Measurements from ENCODE around the gene CDC37L1. TPM values are rescaled to one million over a fixed set of nuclear protein-coding genes. Genes with fewer than 3 reads are reported as not detected.

The CDC37L1 gene
- polyA plus RNA-seq, 1 of the 3 experiments (the other 2 are of a cell fraction), result 6.5 TPM

- H2AFZ ChIP-seq (ENCODE audit: low read depth), result no peak overlapping the region
- H3K36me3 ChIP-seq (replicated peaks in 1 of 2; ENCODE audit: control insufficient read depth in 1 of 2, insufficient read depth in 2 of 2, low read length in 1 of 2), result no peaks in the 10 kb centered on the region
- no peaks in the 10 kb centered on the region for H3K9me2 ChIP-seq
- H3K4me3 ChIP-seq (ENCODE audit: low read depth in 2 of 2, low read length in 1 of 2), result no peak overlapping the region
- POLR2A ChIA-PET, result no interaction called here
- CTCF ChIA-PET, result interaction anchor here (0.8 kb wide), 1 partner anchor 12 kb away, joined by 3 read pairs; no protein-coding TSS in a partner anchor
- peaks cover 0 to 20% of the 10 kb centered on the region in 2 experiments; a peak in 3 of 4 replicates for H3K4me1 ChIP-seq (ENCODE audit: control insufficient read depth in 1 of 2, insufficient read depth in 2 of 2, low read depth in 1 of 2, low read length in 1 of 2)
- no peaks in the 10 kb centered on the region for H3K27me3 ChIP-seq (ENCODE audit: insufficient read depth)
- no peaks in the 10 kb centered on the region for H3K9me3 ChIP-seq
- WGBS (ENCODE audit: low lambda C conversion rate), result 83% methylated on average over 2 of the region's 2 CpGs
- no peak overlapping the region for H3K27ac ChIP-seq (ENCODE audit: low read depth in 2 of 2, low read length in 1 of 2)
- no peak overlapping the region for H3K9ac ChIP-seq
- H3K79me2 ChIP-seq (ENCODE audit: insufficient read depth), result 0 out of 2 replicates have a peak, but pooled peaks cover 5% of the 10 kb centered on the region
- H4K20me1 ChIP-seq (ENCODE audit: insufficient read depth), result no peaks in the 10 kb centered on the region
- TF ChIP-seq GATA2 (CRISPR knock-in tag; IDR thresholded peaks at IDR 0.05), result no peak
- no peak for TF ChIP-seq RFX5 (IDR thresholded peaks at IDR 0.05; ENCODE audit: low read length)
- no peak for TF ChIP-seq TCF12 (IDR thresholded peaks at IDR 0.05)
- TF ChIP-seq ELF1 (IDR thresholded peaks at IDR 0.05), result no peak
- TF ChIP-seq POLR2AphosphoS5 (IDR thresholded peaks at IDR 0.05; ENCODE audit: low read depth, low read length), result no peak
- TF ChIP-seq FOXJ3 (CRISPR knock-in tag; IDR thresholded peaks at IDR 0.05), result no peak
- no peak for TF ChIP-seq RCOR1 (IDR thresholded peaks at IDR 0.05; ENCODE audit: low read length)
- TF ChIP-seq IRF3 (IDR thresholded peaks at IDR 0.05; ENCODE audit: low read depth, low read length), result no peak
- TF ChIP-seq EZH2phosphoT487 (IDR thresholded peaks at IDR 0.05; ENCODE audit: borderline replicate concordance, low read depth), result no peak
- no peak for TF ChIP-seq SMC3 (IDR thresholded peaks at IDR 0.05; ENCODE audit: low read depth, low read length)
- TF ChIP-seq TAF1 (IDR thresholded peaks at IDR 0.05; ENCODE audit: borderline replicate concordance, low read depth, low read length), result no peak
- no peak for TF ChIP-seq YY1 (IDR thresholded peaks at IDR 0.05; ENCODE audit: low read depth)
- TF ChIP-seq FOSL2 (IDR thresholded peaks at IDR 0.05; ENCODE audit: borderline replicate concordance, low read depth), result no peak
- TF ChIP-seq PBX3 (IDR thresholded peaks at IDR 0.05), result no peak
- no peak for TF ChIP-seq SIN3A (IDR thresholded peaks at IDR 0.05; ENCODE audit: borderline replicate concordance, low read depth, low read length)
- DNase-seq, result no peak
- no peak overlapping the region for H3K4me2 ChIP-seq
- H3F3A ChIP-seq (replicated peaks; ENCODE audit: insufficient read depth), result peaks cover 4% of the 10 kb centered on the region
Measured at GRCh38 chr9:4668604-4669003, 10.8 kb upstream of the CDC37L1 start.

GRCh38 chr9:4669890-4670289 lies 9.5 kb upstream of the CDC37L1 start:
- ChIA-PET POLR2A (no interaction called here), CTCF (interaction anchor here (1.1 kb wide), 1 partner anchor 93 kb away, joined by 3 read pairs; no protein-coding TSS in a partner anchor)
- Histone ChIP-seq H3K9ac (no peak overlapping the region), H3K4me1 (ENCODE audit: control insufficient read depth in 1 of 2, insufficient read depth in 2 of 2, low read depth in 1 of 2, low read length in 1 of 2) (peaks cover 0 to 11% of the 10 kb centered on the region in 2 experiments; a peak in 3 of 4 replicates), H2AFZ (ENCODE audit: low read depth) (no peak overlapping the region), H3K9me2 (no peaks in the 10 kb centered on the region), H3K27me3 (ENCODE audit: insufficient read depth) (no peaks in the 10 kb centered on the region), H3K79me2 (ENCODE audit: insufficient read depth) (no peaks in the 10 kb centered on the region), H3K27ac (ENCODE audit: low read depth in 2 of 2, low read length in 1 of 2) (no peak overlapping the region), H3K36me3 (replicated peaks in 1 of 2; ENCODE audit: control insufficient read depth in 1 of 2, insufficient read depth in 2 of 2, low read length in 1 of 2) (no peaks in the 10 kb centered on the region), H3K9me3 (no peaks in the 10 kb centered on the region), H4K20me1 (ENCODE audit: insufficient read depth) (no peaks in the 10 kb centered on the region), H3K4me2 (no peak overlapping the region), H3F3A (replicated peaks; ENCODE audit: insufficient read depth) (no peaks in the 10 kb centered on the region), H3K4me3 (ENCODE audit: low read depth in 2 of 2, low read length in 1 of 2) (no peak overlapping the region)
- no peak for DNase-seq
- TF ChIP-seq GATA2 (CRISPR knock-in tag; IDR thresholded peaks at IDR 0.05) (no peak), TAF1 (IDR thresholded peaks at IDR 0.05; ENCODE audit: borderline replicate concordance, low read depth, low read length) (no peak), RFX5 (IDR thresholded peaks at IDR 0.05; ENCODE audit: low read length) (no peak), GABPA (IDR thresholded peaks at IDR 0.05; ENCODE audit: low read depth) (no peak), POLR2AphosphoS5 (IDR thresholded peaks at IDR 0.05; ENCODE audit: low read depth, low read length) (no peak), IRF3 (IDR thresholded peaks at IDR 0.05; ENCODE audit: low read depth, low read length) (no peak), CTCF (IDR thresholded peaks at IDR 0.05) (no peak), TCF12 (IDR thresholded peaks at IDR 0.05) (no peak), EZH2phosphoT487 (IDR thresholded peaks at IDR 0.05; ENCODE audit: borderline replicate concordance, low read depth) (no peak), RAD21 (IDR thresholded peaks at IDR 0.05; ENCODE audit: low read length) (no peak), EP300 (IDR thresholded peaks at IDR 0.05; ENCODE audit: borderline replicate concordance in 1 of 2, low read depth in 1 of 2, low read length in 1 of 2) (no peak), RCOR1 (IDR thresholded peaks at IDR 0.05; ENCODE audit: low read length) (no peak), MXI1 (IDR thresholded peaks at IDR 0.05; ENCODE audit: low read depth, low read length) (no peak)
- TF ChIP-seq, protein P1, sequence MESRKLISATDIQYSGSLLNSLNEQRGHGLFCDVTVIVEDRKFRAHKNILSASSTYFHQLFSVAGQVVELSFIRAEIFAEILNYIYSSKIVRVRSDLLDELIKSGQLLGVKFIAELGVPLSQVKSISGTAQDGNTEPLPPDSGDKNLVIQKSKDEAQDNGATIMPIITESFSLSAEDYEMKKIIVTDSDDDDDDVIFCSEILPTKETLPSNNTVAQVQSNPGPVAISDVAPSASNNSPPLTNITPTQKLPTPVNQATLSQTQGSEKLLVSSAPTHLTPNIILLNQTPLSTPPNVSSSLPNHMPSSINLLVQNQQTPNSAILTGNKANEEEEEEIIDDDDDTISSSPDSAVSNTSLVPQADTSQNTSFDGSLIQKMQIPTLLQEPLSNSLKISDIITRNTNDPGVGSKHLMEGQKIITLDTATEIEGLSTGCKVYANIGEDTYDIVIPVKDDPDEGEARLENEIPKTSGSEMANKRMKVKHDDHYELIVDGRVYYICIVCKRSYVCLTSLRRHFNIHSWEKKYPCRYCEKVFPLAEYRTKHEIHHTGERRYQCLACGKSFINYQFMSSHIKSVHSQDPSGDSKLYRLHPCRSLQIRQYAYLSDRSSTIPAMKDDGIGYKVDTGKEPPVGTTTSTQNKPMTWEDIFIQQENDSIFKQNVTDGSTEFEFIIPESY (IDR thresholded peaks at IDR 0.05; ENCODE audit: borderline replicate concordance, low read depth), result no peak
